ENCODE results near the gene GULP1.
A peak's percentile ranks its signal among the peaks of the same experiment; 100 is the strongest.
"Not testable (repeated sequence)": the region's sequence is repeated elsewhere in the genome, so short reads cannot be mapped to it uniquely, and the experiment has no call there.

The GULP1 gene

DNA sequence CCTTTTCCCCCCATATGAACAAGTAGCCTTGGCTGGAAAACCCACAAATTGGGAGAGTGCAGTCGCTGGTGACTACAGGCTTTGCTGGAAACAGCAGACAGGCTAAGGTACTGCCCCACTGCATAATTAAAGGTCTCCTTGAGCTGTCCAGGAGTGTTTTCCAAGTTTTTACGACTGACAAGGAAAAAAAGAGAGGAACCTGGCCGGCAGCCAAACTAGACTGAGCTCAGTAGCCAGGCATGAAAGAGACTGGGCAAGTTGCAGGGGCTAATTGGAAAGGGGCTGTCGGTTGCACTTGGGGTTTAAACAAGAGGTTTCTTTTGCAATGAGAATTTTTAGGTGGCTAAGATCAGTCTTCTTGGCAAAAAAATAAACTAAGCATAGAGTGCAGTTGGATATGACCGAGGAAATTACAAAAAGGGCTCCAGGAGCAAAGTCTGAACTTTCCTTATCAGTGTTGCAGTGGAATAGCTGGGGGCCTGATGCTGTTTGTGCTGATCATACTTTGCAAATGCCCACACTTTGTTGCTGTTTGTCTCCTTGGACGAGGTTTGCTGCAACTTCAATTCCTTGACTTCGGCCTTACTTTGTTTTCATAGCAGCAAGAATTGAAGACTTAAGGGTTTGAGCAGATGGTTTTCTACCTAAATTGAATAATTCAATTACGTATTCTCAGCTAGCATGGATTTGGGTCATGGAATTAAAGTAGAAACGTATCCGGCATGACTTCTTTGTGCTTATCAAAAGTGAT is 2.1 kb downstream of the GULP1 start:
- peak; percentile 84 to 92 for DNase-seq

DNA sequence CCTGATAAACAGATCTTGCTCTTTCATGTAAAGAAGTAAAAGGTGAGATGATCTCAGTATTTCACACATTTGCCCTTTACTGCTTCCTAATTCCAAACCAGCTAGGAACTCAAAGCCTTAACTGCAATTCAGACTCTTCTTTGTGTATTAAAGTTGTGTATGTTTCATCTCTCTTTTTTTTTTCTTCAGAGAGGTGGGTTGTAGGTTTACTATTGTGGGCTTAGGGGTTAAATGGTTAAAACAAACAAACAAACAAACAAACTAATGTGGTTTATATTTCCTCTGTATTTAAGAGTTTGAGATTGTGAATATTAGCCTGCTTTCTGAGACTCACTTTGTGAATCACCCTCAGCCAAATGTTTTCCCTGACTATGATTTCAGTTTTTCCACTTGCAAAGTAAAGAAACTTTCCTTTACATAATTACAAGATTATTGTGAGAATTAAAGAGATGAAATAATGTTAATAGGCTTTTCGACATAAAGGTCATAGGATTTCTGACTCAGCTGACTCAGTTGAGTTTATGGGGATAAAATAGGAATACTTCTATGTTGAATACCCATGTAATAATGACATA is 2.8 kb downstream of the GULP1 start:
- no peak for DNase-seq

DNA sequence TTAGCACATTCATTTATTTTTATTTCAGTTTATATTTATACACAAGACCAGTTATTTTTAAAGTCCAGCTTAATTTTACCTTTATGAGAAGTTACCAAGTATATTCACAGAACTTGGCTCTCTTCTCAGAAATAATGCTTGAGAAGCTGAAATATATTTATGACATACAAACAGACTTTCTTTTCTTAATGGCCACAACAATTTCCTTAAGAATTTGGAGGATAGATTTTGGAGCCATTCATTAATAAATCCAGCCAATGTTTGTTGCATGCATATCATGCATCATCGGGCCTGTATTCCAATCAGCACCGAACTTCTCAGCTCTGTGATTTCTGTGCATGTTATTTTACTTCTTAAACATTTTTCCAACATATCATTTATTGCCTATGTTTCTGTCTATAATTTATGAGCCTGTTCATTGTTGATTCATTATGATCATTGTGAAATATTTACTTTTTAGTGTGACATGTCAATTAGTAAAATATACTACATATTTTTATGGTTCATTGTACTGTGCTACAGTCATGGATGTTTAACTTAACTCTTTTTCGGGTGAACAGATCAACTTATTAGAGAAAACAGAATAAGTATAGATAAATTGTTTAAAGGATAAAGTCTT is 3.5 kb downstream of the GULP1 start:
- DNase-seq, result no peak

DNA sequence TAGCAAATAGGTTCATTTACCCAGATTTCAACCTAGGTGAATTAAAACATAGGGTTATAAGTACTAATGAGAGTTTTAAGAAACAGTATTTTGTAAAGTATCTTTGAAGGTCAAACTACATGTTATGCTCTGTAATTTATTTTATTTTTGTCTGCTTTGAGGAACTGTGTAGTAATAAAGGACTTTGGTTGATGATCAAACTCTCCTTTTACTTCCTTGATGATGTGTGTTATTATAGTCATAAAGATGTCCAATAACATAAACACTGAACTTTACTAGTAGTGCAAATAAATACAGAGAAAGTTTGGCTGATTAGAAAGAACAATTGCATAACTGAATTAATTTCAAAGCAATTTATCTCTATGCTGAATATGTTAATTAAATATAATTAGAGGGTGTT is 6.3 kb downstream of the GULP1 start:
- no peak for DNase-seq

DNA sequence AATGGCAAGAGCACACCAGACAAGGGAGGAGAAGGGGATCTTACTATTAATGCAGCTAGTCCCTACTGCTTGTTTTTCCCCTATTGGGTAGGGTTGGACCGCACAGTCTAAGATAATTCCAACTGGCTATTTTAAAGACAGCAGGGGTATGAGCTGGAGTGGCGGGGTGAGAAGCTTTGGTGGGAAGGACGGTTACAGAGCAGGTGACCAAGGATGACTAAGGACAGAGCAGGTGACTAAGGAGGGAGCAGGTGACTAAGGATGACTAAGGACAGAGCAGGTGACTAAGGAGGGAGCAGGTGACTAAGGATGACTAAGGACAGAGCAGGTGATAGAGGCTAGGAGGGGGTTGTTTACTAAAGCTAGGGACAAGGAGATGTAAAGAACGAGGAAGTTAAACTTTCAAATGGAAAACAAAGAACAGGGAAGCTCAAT is 7.3 kb downstream of the GULP1 start:
- DNase-seq, result not testable (repeated sequence)

DNA sequence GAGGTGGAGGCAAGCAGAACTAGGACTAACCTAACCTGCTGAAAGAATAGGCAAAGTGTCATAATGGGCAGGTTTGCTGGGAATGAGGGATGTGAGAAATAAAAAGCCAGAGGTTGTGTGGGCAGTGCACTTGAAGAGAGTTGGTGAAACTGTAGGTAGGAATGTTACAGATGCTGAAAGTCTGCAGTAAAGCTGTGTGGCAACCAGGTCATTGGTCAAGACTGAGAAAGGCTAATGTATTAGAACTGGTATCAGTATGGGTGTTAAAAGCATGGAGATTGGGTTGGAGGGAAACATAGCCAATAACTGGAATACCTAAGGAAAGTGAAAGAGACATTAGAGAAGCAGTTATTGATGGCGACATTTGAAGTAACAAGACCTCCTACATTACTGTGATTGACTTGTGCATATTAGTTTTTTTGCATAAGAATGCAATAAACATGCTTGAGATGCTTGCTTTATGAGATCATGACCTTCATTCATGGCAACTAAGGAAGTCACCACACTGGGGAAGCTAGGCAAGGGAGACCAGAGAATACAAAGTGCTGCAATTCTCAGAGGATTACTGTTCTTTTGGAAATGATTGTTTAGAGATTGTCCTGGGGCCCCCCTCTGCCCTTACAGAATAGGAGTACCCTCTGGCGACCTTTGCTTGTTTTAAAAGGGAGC is 11.8 kb downstream of the GULP1 start:
- no peak for DNase-seq

GRCh38 chr2:188305271-188305670 is 13.6 kb downstream of the GULP1 start:
- no peak for DNase-seq

DNA sequence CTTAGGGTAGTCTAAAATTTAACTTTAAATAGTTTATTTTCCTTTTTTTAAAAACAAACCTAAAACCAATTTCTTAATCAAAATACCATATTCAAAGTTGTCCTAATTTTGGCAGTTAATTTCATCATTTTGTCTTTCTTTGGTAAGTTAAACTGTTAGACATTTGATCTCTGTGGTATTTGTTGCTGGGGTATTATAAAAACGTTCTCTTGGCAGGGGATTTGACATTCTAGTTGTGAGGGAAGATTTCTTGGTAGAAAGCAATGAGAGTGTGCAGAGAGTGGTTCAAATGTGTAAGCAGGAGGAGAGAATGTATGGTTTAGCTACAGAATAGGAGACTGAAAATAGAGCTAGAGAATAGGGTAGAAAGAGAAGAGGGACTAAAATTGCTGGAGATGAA is 14.6 kb downstream of the GULP1 start:
- no peak for DNase-seq

DNA sequence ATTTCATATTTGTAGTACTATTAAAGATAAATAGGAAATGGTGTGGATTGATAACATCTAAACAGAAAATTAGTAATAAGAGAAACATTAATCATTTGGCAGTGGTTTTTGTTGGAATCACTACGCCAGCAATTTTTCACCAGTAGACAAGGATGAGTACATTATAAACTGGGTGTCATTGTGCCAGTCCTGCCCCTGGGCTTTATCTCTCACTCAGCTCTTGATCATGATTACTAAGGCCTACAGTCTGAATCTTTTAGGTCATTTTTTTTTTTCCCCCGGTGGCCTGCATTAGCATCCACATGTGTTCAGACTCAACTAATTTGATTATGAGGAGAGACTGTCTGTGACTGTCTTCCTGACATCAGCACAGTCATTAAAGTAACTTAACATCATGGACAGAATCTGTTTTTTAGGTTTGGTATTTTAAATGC is 16.2 kb downstream of the GULP1 start:
- DNase-seq, result no peak

- no peak for DNase-seq
Measured at GRCh38 chr2:188308483-188308882, 16.8 kb downstream of the GULP1 start.

- DNase-seq, result no peak
Measured at GRCh38 chr2:188309364-188309763, 17.7 kb downstream of the GULP1 start.

- no peak for DNase-seq
Measured at GRCh38 chr2:188314314-188315054, 22.8 kb downstream of the GULP1 start.

GRCh38 chr2:188315750-188316149 is 24.1 kb downstream of the GULP1 start:
- DNase-seq, result no peak

GRCh38 chr2:188316342-188316741 is 24.7 kb downstream of the GULP1 start:
- DNase-seq, result no peak

- DNase-seq, result no peak
Measured at GRCh38 chr2:188316791-188317423, 25.2 kb downstream of the GULP1 start.

- no peak for DNase-seq
Measured at GRCh38 chr2:188318161-188318749, 26.6 kb downstream of the GULP1 start.

DNA sequence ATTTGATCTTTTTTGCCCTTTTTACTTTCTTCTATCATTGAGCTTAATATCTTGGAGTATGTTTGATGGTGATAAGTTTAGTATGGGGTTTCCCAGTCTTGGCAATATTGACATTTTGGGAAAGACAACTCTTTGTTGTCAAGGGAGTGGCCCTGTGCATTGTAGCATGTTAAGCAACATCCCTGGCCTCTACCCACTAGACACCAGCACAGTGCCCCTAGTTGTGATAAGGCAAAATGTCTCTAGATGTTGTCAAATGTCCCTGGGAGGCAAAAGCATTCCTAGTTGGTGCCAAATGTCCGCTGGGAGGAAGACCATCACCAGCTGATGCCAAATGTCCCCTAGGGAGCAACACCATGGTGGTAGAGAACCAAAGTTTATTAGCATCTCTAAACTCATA is 28.2 kb downstream of the GULP1 start:
- no peak for DNase-seq

- DNase-seq, result no peak
Measured at GRCh38 chr2:188320861-188321260, 29.2 kb downstream of the GULP1 start.

DNA sequence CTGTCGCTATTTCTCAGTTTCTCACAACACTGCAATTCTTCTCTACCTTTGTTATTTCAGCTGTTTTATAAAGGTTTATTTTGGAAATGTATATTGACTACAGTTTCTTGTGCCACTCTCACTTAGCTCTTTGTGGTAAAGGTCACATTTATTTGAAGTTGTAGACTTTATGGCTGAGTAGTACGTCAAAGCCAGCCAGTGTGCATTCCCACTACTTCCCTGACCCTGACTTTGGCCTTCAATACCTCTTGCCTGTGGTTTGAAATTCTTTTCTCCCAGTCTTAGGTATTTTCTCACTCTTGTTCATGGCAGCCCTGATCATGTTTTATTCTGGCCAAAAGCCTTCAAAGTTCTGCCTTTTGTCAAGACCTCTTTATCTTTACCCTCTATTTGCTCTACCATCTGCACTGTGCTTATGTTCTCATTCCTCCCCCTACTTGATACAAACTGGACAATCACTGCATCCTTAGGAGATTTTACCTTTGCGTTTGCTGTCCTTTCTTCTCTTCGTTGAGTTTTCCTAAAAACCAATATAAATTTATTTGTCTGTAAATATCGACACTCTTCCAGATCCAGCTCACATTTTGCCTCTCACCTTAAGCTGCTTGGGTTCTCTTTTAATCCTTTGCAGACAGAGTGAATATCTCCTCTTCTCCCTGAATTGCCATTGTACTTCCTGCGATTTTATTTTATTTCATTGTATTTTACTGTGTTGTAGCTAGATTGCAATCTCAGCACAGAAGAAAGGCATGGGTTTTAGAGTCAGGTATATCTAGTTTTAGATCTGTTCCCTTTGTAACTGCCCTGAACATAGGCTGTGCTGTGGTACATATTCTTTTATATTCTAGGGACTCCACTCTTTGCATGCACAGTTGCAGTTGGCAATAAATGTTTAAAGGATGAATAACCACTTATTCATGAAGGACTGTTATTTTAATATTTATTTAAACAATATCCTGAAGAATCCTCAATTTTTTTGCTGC is 31.2 kb downstream of the GULP1 start:
- no peak for DNase-seq

GRCh38 chr2:188324067-188324466 is 32.4 kb downstream of the GULP1 start:
- no peak for DNase-seq

GRCh38 chr2:188326290-188326668 is 34.6 kb downstream of the GULP1 start:
- no peak for DNase-seq
